SU-DHL-6 (cell line): ENCODE data around the gene RIMBP2.

ENCODE experiments used
- H2AFZ ChIP-seq: fragments of 200-600 bp; sonication (generic); 2 replicates; pipeline ENCODE4 v1.6.1; 2014; ENCODE audit warnings: low read depth, mild to moderate bottlenecking, moderate library complexity, mixed read lengths, antibody characterized with exemption, low read length; ENCODE audit not compliant: severe bottlenecking
- H3F3A ChIP-seq: fragments of 200-600 bp; shearing (Covaris generic); 2 replicates; pipeline ENCODE4 v1.6.0; 2016; ENCODE audit warnings: antibody characterized with exemption, mild to moderate bottlenecking; ENCODE audit not compliant: insufficient read depth
- H3K27ac ChIP-seq: fragments of 200-600 bp; sonication (generic); 2 replicates; pipeline ENCODE4 v1.5.1; 2016; ENCODE audit warnings: low read depth, mild to moderate bottlenecking, low read length, moderate library complexity, mixed read lengths
- H3K27me3 ChIP-seq: fragments of 200-600 bp; sonication (generic), shearing (Covaris generic); 2 replicates; pipeline ENCODE4 v1.6.0; 2014; ENCODE audit warnings: mild to moderate bottlenecking, low read length
- H3K36me3 ChIP-seq: fragments of 200-600 bp; sonication (generic); 2 replicates; pipeline ENCODE4 v1.6.1; 2014; ENCODE audit warnings: mild to moderate bottlenecking, low read length, mixed read lengths
- H3K4me2 ChIP-seq: fragments of 300-600, 200-600 bp; shearing (Covaris generic), sonication (generic); 2 replicates; pipeline ENCODE4 v1.6.0; 2014; ENCODE audit warnings: low read length, low read depth, mild to moderate bottlenecking; ENCODE audit not compliant: poor library complexity, severe bottlenecking
- H3K4me3 ChIP-seq: fragments of 200-600 bp; sonication (generic); 2 replicates; pipeline ENCODE4 v1.5.1; 2014; ENCODE audit warnings: antibody characterized with exemption, low read length, mild to moderate bottlenecking, mixed read lengths; ENCODE audit not compliant: insufficient read depth, poor library complexity, severe bottlenecking
- H3K79me2 ChIP-seq: fragments of 200-600 bp; sonication (generic); 2 replicates; pipeline ENCODE4 v1.6.1; 2014; ENCODE audit warnings: mild to moderate bottlenecking, low read length, moderate library complexity; ENCODE audit not compliant: insufficient read depth
- H3K9ac ChIP-seq: fragments of 200-600 bp; sonication (generic); 2 replicates; pipeline ENCODE4 v1.7.0; 2014; ENCODE audit warnings: mild to moderate bottlenecking, low read length
- H3K9me2 ChIP-seq: fragments of 200-600 bp; sonication (generic); replicated peaks from 2 replicates; pipeline ENCODE4 v1.6.1; 2014; ENCODE audit warnings: low read length; ENCODE audit not compliant: insufficient read depth
- H3K9me3 ChIP-seq: fragments of 200-600 bp; sonication (generic); 2 replicates; pipeline ENCODE4 v1.6.1; 2014; ENCODE audit warnings: low read length, mixed read lengths; ENCODE audit not compliant: insufficient read depth
- H4K20me1 ChIP-seq: fragments of 200-600 bp; sonication (generic); 2 replicates; pipeline ENCODE4 v1.6.1; 2014; ENCODE audit warnings: low read depth, mild to moderate bottlenecking, antibody characterized with exemption, low read length, moderate library complexity, mixed read lengths
- EZH2phosphoT487 ChIP-seq: fragments of 200-600 bp; sonication (generic), shearing (Covaris generic); conservative IDR thresholded peaks from 2 replicates; pipeline ENCODE4 v1.6.1; 2018; ENCODE audit warnings: mild to moderate bottlenecking, antibody characterized with exemption, low read length, moderate library complexity, mixed read lengths
- TF ChIP-seq, protein P1 (sequence below): fragments of 200-600 bp; sonication (generic); IDR thresholded peaks from one replicate; pipeline ENCODE4 v1.5.1; 2017; ENCODE audit warnings: antibody characterized with exemption, mild to moderate bottlenecking, low read length, moderate library complexity; ENCODE audit not compliant: insufficient read depth, poor library complexity, severe bottlenecking

Gene RIMBP2

DNA sequence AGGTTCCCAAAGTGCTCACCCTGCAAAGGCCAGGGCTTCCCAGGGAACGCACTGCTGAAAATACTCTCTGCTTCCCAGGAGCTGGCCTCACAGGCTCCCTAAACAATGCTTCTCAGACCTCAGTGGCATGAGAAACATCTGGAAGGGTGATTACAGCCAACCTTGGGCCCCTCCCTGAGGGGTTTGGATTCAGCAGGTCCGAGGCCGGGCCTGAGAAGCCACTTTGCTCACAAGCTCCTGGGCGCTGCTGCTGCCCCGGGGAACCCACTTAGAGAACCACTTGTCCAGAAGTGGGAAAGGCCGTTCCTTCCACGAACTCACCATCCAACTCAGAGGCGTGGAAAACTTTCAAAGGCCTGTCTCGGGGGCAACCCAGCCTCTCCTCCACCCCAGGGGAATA is 247.9 kb downstream of the RIMBP2 start:
- Histone ChIP-seq H3K79me2 (no peaks in the 10 kb centered on the region), H3K27me3 (no peaks in the 10 kb centered on the region), H3F3A (no peaks in the 10 kb centered on the region), H3K9me2 (no peaks in the 10 kb centered on the region), H3K27ac (no peak overlapping the region), H3K9ac (no peak overlapping the region), H3K36me3 (no peaks in the 10 kb centered on the region), H2AFZ (no peak overlapping the region), H4K20me1 (no peaks in the 10 kb centered on the region), H3K9me3 (0 out of 2 replicates have a peak, but pooled peaks cover 5% of the 10 kb centered on the region), H3K4me2 (no peak overlapping the region), H3K4me3 (no peak overlapping the region)
- no peak for TF ChIP-seq EZH2phosphoT487
- TF ChIP-seq, protein P1, sequence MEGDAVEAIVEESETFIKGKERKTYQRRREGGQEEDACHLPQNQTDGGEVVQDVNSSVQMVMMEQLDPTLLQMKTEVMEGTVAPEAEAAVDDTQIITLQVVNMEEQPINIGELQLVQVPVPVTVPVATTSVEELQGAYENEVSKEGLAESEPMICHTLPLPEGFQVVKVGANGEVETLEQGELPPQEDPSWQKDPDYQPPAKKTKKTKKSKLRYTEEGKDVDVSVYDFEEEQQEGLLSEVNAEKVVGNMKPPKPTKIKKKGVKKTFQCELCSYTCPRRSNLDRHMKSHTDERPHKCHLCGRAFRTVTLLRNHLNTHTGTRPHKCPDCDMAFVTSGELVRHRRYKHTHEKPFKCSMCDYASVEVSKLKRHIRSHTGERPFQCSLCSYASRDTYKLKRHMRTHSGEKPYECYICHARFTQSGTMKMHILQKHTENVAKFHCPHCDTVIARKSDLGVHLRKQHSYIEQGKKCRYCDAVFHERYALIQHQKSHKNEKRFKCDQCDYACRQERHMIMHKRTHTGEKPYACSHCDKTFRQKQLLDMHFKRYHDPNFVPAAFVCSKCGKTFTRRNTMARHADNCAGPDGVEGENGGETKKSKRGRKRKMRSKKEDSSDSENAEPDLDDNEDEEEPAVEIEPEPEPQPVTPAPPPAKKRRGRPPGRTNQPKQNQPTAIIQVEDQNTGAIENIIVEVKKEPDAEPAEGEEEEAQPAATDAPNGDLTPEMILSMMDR, result no peak

DNA sequence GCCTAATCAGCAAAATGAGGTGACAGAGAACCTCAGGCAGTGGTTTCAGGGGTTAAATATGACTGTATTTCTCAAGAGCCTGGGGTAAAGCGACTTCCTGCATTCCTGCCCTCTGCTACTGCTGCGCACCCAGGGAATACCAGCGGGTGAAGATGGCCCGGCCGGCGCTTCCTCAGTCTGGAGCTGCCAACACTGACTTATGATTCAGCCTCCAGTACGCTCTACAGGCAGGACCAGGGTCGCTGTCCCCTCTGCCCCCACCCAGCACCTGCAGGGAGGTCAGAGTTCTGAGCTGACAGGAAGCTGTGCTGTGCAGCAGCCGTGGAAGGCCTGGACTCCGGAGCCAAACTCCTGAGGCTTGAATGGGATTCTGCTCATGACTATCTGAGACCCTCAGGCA is 250.5 kb downstream of the RIMBP2 start:
- H2AFZ ChIP-seq, result no peak overlapping the region
- H3K27me3 ChIP-seq, result no peaks in the 10 kb centered on the region
- no peaks in the 10 kb centered on the region for H3K79me2 ChIP-seq
- H3K4me3 ChIP-seq, result no peak overlapping the region
- H3K9me2 ChIP-seq, result no peaks in the 10 kb centered on the region
- H3K9ac ChIP-seq, result no peak overlapping the region
- H3K36me3 ChIP-seq, result no peaks in the 10 kb centered on the region
- TF ChIP-seq EZH2phosphoT487, result no peak
- TF ChIP-seq, protein P1, result no peak
- no peak overlapping the region for H3K27ac ChIP-seq
- H3K9me3 ChIP-seq, result 0 out of 2 replicates have a peak, but pooled peaks cover 5% of the 10 kb centered on the region
- H3F3A ChIP-seq, result no peaks in the 10 kb centered on the region
- H4K20me1 ChIP-seq, result no peaks in the 10 kb centered on the region
- no peak overlapping the region for H3K4me2 ChIP-seq

DNA sequence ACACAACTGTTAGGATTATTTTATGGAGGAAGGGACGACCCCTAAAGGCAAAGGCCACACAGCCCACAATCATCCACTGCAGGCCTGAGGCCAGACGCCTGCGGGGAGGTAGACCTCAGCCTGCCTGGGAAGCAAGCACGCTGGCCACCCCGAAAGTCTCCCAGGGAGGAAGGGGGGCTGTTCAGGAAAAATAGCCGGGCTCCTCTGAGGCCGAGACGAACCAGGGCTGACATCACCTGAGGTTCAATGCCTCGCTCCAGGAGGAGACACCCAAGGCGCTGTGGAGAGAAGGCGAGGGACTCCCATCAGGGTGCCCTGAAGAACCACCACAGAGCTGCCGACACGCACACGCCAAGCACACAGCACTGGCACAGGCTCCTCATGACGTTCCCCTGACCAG is 251.1 kb downstream of the RIMBP2 start:
- no peaks in the 10 kb centered on the region for H3K9me2 ChIP-seq
- H3K4me3 ChIP-seq, result no peak overlapping the region
- no peak for TF ChIP-seq EZH2phosphoT487
- TF ChIP-seq, protein P1, result no peak
- no peaks in the 10 kb centered on the region for H3K27me3 ChIP-seq
- H3K79me2 ChIP-seq, result no peaks in the 10 kb centered on the region
- no peak overlapping the region for H3K4me2 ChIP-seq
- no peaks in the 10 kb centered on the region for H3F3A ChIP-seq
- no peaks in the 10 kb centered on the region for H3K36me3 ChIP-seq
- H4K20me1 ChIP-seq, result no peaks in the 10 kb centered on the region
- 0 out of 2 replicates have a peak, but pooled peaks cover 5% of the 10 kb centered on the region for H3K9me3 ChIP-seq
- H2AFZ ChIP-seq, result no peak overlapping the region
- H3K27ac ChIP-seq, result no peak overlapping the region
- no peak overlapping the region for H3K9ac ChIP-seq
